ENCODE measurements around the gene CYTH1.

GRCh38 chr17:78707923-78708322, 74.2 kb downstream of the CYTH1 start:
- TF ChIP-seq CTCF (IDR thresholded peaks at IDR 0.05 in 2 of 3, conservative IDR thresholded peaks at IDR 0.05 in 1 of 3; ENCODE audit: control insufficient read depth in 2 of 3, extremely low read depth in 1 of 3, insufficient read depth in 1 of 3, low read depth in 3 of 3, low read length in 3 of 3) (no peak), TCF12 (IDR thresholded peaks at IDR 0.05; ENCODE audit: low read depth, low read length) (no peak)

Data from GM12878 (cell line).